ENCODE data around the gene TUBA1B. TPM values are rescaled to one million over a fixed set of nuclear protein-coding genes. Genes with fewer than 3 reads are reported as not detected.

Gene TUBA1B
- total RNA-seq, 5 donors from 2014 or later (not counting 1 experiment from before 2014, with no cell fraction given) = 167 to 232 (median 205) TPM

- Mint-ChIP-seq H3K27me3 (peaks cover 38 to 52% of the 10 kb centered on the region in 2 donors), H3K27ac (no peak within 1 kb of the TSS)
- no peak within 1 kb of the TSS for H3K27ac ChIP-seq (ENCODE audit: low read length)
Observed at GRCh38 chr12:49094160-49094974, 36.8 kb downstream of the TUBA1B start, which contains the start of gene DHH. Gene DHH, minus strand, starts transcription at chr12:49094801. Its CDS starts 289 bp downstream, at chr12:49094512.

DNA sequence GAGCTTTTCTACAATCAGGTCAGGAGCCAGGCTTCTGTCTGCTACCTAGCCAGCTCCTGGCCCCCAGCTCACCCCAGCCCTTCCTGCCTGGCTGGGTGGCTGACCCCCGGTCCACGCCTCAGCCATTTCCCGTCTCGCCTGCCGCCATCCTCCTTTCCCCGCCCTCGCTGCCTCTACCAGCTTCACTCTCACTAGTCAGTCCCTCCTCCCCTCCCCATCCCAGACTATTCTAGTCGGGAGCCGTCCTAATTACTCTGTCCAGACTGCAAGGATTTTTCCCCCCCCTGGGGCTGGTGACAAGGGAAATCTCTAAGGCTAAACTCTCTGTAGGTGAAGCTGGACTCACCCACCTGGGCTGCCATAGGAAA, 37.4 kb downstream of the TUBA1B start:
- DNase-seq (no peak), ATAC-seq (replicated peaks in 1 of 4) (no peak)
- peak overlapping the region in 1 of 3 donors; percentile 40 for H3K4me3 Mint-ChIP-seq
- peaks cover 38 to 57% of the 10 kb centered on the region in 2 donors for H3K27me3 Mint-ChIP-seq
- 0% methylated on average over 7 of the region's 9 CpGs for WGBS (ENCODE audit: insufficient coverage)
- H3K9me3 Mint-ChIP-seq = no peaks in the 10 kb centered on the region
- no peak overlapping the region for H3K27ac Mint-ChIP-seq
- CTCF ChIA-PET = interaction anchor here (0.9 to 6.5 kb wide), 6 partner anchors 10 to 141 kb away, joined by 3 to 37 read pairs (median 3); partner anchors contain the start of gene LMBR1L (in 1 of the 2)
- no peaks in the 10 kb centered on the region for H3K9me3 ChIP-seq
- no peak overlapping the region for H3K4me3 ChIP-seq (ENCODE audit: control insufficient read depth in 1 of 2, extremely low read depth in 1 of 2, low read length in 1 of 2)
- peaks cover 29 to 53% (median 41%) of the 10 kb centered on the region in 3 donors for H3K4me1 Mint-ChIP-seq
- H3K4me1 ChIP-seq (ENCODE audit: control insufficient read depth in 1 of 2, extremely low read depth in 1 of 2, insufficient read depth in 2 of 2, low read length in 2 of 2) = peaks cover 8 to 51% of the 10 kb centered on the region in 2 experiments
- POLR2A ChIA-PET = interaction anchor here in 1 of 2 donors (0.5 to 1.1 kb wide), 3 partner anchors 10 to 72 kb away, joined by 3 read pairs; no protein-coding TSS in a partner anchor
- peaks cover 5 to 17% of the 10 kb centered on the region in 2 donors for H3K36me3 ChIP-seq (ENCODE audit: control insufficient read depth in 2 of 2, extremely low read depth in 1 of 2, insufficient read depth in 1 of 2, low read length in 1 of 2)
- H3K36me3 Mint-ChIP-seq = peaks cover 19% of the 10 kb centered on the region
- H3K27ac ChIP-seq (ENCODE audit: low read length) = no peak overlapping the region
- H3K27me3 ChIP-seq (replicated peaks in 1 of 2; ENCODE audit: control insufficient read depth in 2 of 2, extremely low read depth in 1 of 2, insufficient read depth in 2 of 2, low read length in 1 of 2) = peaks cover 10 to 63% of the 10 kb centered on the region in 2 experiments

More at GRCh38 chr12:49094160-49094974, 36.8 kb downstream of the TUBA1B start, which contains the start of gene DHH:
- H3K9me3 Mint-ChIP-seq = no peaks in the 10 kb centered on the region
- H3K4me3 Mint-ChIP-seq = peak within 1 kb of the TSS in 1 of 3 donors; percentile 40
- ATAC-seq (replicated peaks in 1 of 4) (peak in 2 of 4 experiments; percentile 12 to 13), DNase-seq (peak in 1 of 35 experiments; percentile 13)
- peaks cover 7 to 22% of the 10 kb centered on the region in 2 donors for H3K36me3 ChIP-seq (ENCODE audit: control insufficient read depth in 2 of 2, extremely low read depth in 1 of 2, insufficient read depth in 1 of 2, low read length in 1 of 2)
- H3K9me3 ChIP-seq = no peaks in the 10 kb centered on the region
- POLR2A ChIA-PET = interaction anchor here (0.6 to 1.1 kb wide), 3 partner anchors 9 to 23 kb away, joined by 3 to 10 read pairs (median 3); no protein-coding TSS in a partner anchor
- CTCF ChIA-PET = interaction anchor here (0.7 to 6.5 kb wide), 9 partner anchors 9 to 141 kb away, joined by 3 to 37 read pairs (median 3); partner anchors contain the start of gene LMBR1L (in 1 of the 2)
- 5% methylated on average over 41 of the region's 49 CpGs for WGBS (ENCODE audit: insufficient coverage)
- H3K4me1 Mint-ChIP-seq = peaks cover 29 to 51% (median 41%) of the 10 kb centered on the region in 3 donors
- H3K27me3 ChIP-seq (replicated peaks in 1 of 2; ENCODE audit: control insufficient read depth in 2 of 2, extremely low read depth in 1 of 2, insufficient read depth in 2 of 2, low read length in 1 of 2) = peaks cover 6 to 57% of the 10 kb centered on the region in 2 experiments
- peaks cover 8 to 45% of the 10 kb centered on the region in 2 experiments for H3K4me1 ChIP-seq (ENCODE audit: control insufficient read depth in 1 of 2, extremely low read depth in 1 of 2, insufficient read depth in 2 of 2, low read length in 2 of 2)
- H3K4me3 ChIP-seq (ENCODE audit: control insufficient read depth in 1 of 2, extremely low read depth in 1 of 2, low read length in 1 of 2) = peak within 1 kb of the TSS in 1 of 2 donors; percentile 11
- peaks cover 19% of the 10 kb centered on the region for H3K36me3 Mint-ChIP-seq

DNA sequence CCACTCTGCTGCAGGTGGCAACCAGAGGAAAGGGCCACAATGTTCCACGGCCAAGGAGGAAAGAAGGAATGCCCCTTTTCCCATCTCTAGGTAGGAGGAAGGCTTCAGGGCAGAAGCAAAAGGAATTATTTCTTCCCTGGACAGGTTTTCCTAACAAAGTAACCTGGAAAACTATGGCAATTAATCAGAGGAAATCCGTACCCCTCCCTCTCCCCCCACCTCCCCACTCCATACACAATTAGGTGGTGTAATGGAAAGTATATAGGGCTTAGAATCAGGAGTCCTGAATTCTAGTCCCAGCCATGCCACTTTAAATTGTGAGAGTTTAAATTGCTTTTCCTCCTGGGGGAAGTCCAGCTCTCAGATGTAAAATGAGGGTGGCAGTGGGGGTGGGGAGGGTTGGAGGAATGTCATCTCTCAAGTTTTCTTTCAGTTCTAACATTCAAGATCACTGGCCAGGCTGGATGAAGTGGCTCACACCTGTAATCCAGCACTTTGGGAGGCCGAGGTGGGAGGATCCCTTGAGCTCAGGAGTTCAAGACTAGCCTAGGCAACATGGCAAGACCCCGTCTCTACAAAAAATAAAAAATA, 38.3 kb downstream of the TUBA1B start:
- peaks cover 12 to 71% of the 10 kb centered on the region in 2 experiments for H3K27me3 ChIP-seq (replicated peaks in 1 of 2; ENCODE audit: control insufficient read depth in 2 of 2, extremely low read depth in 1 of 2, insufficient read depth in 2 of 2, low read length in 1 of 2)
- peaks cover 8 to 59% of the 10 kb centered on the region in 2 experiments for H3K4me1 ChIP-seq (ENCODE audit: control insufficient read depth in 1 of 2, extremely low read depth in 1 of 2, insufficient read depth in 2 of 2, low read length in 2 of 2)
- peaks cover 5 to 13% of the 10 kb centered on the region in 2 donors for H3K36me3 ChIP-seq (ENCODE audit: control insufficient read depth in 2 of 2, extremely low read depth in 1 of 2, insufficient read depth in 1 of 2, low read length in 1 of 2)
- no peak overlapping the region for H3K27ac Mint-ChIP-seq
- H3K4me1 Mint-ChIP-seq = peaks cover 36 to 62% (median 50%) of the 10 kb centered on the region in 3 donors
- peaks cover 38 to 64% of the 10 kb centered on the region in 2 donors for H3K27me3 Mint-ChIP-seq
- H3K9me3 Mint-ChIP-seq = no peaks in the 10 kb centered on the region
- DNase-seq (no peak), ATAC-seq (replicated peaks in 1 of 4) (no peak)
- ChIA-PET CTCF (interaction anchor here (0.6 to 6.5 kb wide), 5 partner anchors 7 to 673 kb away, joined by 3 to 37 read pairs (median 4); partner anchors contain the start of gene LMBR1L (in 1 of the 2)), POLR2A (interaction anchor here in 1 of 2 donors (1.5 kb wide), 1 partner anchor 13 kb away, joined by 3 read pairs; no protein-coding TSS in a partner anchor)
- no peaks in the 10 kb centered on the region for H3K9me3 ChIP-seq
- H3K4me3 Mint-ChIP-seq = no peak overlapping the region
- peaks cover 15% of the 10 kb centered on the region for H3K36me3 Mint-ChIP-seq
- no peak overlapping the region for H3K4me3 ChIP-seq (ENCODE audit: control insufficient read depth in 1 of 2, extremely low read depth in 1 of 2, low read length in 1 of 2)
- 40% methylated on average over 1 of the region's 4 CpGs for WGBS (ENCODE audit: insufficient coverage)
- no peak overlapping the region for H3K27ac ChIP-seq (ENCODE audit: low read length)

GRCh38 chr12:49092086-49092815, 38.9 kb downstream of the TUBA1B start:
- H3K36me3 ChIP-seq (ENCODE audit: control insufficient read depth in 2 of 2, extremely low read depth in 1 of 2, insufficient read depth in 1 of 2, low read length in 1 of 2) = peaks cover 5 to 8% of the 10 kb centered on the region in 2 donors
- CTCF ChIA-PET = interaction anchor here (0.6 to 6.5 kb wide), 6 partner anchors 8 to 133 kb away, joined by 3 to 37 read pairs (median 4); partner anchors contain the start of genes LMBR1L (in 1 of the 2) and TUBA1B (in 1 of the 2)
- Mint-ChIP-seq H3K27ac (no peak overlapping the region), H3K36me3 (peaks cover 15% of the 10 kb centered on the region), H3K27me3 (peaks cover 38 to 64% of the 10 kb centered on the region in 2 donors), H3K9me3 (no peaks in the 10 kb centered on the region), H3K4me1 (peaks cover 41 to 67% (median 53%) of the 10 kb centered on the region in 3 donors), H3K4me3 (peak overlapping the region in 1 of 3 donors; percentile 80)
- H3K27ac ChIP-seq (ENCODE audit: low read length) = no peak overlapping the region
- POLR2A ChIA-PET = interaction anchor here in 1 of 2 donors (1.5 kb wide), 1 partner anchor 14 kb away, joined by 3 read pairs; no protein-coding TSS in a partner anchor
- DNase-seq = peak in 27 of 35 experiments; percentile 15 to 72 (median 43)
- peaks cover 12 to 71% of the 10 kb centered on the region in 2 experiments for H3K27me3 ChIP-seq (replicated peaks in 1 of 2; ENCODE audit: control insufficient read depth in 2 of 2, extremely low read depth in 1 of 2, insufficient read depth in 2 of 2, low read length in 1 of 2)
- 8% methylated on average over 15 of the region's 32 CpGs for WGBS (ENCODE audit: insufficient coverage)
- ATAC-seq (replicated peaks in 1 of 4) = peak in 3 of 4 experiments; percentile 25 to 56 (median 35)
- peaks cover 8 to 62% of the 10 kb centered on the region in 2 experiments for H3K4me1 ChIP-seq (ENCODE audit: control insufficient read depth in 1 of 2, extremely low read depth in 1 of 2, insufficient read depth in 2 of 2, low read length in 2 of 2)
- H3K4me3 ChIP-seq (ENCODE audit: control insufficient read depth in 1 of 2, extremely low read depth in 1 of 2, low read length in 1 of 2) = peak overlapping the region in 1 of 2 donors; percentile 25
- no peaks in the 10 kb centered on the region for H3K9me3 ChIP-seq

- Histone ChIP-seq H3K4me1 (ENCODE audit: control insufficient read depth in 1 of 2, extremely low read depth in 1 of 2, insufficient read depth in 2 of 2, low read length in 2 of 2) (peaks cover 8 to 62% of the 10 kb centered on the region in 2 experiments), H3K36me3 (ENCODE audit: control insufficient read depth in 2 of 2, extremely low read depth in 1 of 2, insufficient read depth in 1 of 2, low read length in 1 of 2) (peaks cover 1 to 3% of the 10 kb centered on the region in 2 donors), H3K27ac (ENCODE audit: low read length) (no peak overlapping the region), H3K4me3 (ENCODE audit: control insufficient read depth in 1 of 2, extremely low read depth in 1 of 2, low read length in 1 of 2) (peak overlapping the region in 1 of 2 donors; percentile 25), H3K9me3 (no peaks in the 10 kb centered on the region), H3K27me3 (replicated peaks in 1 of 2; ENCODE audit: control insufficient read depth in 2 of 2, extremely low read depth in 1 of 2, insufficient read depth in 2 of 2, low read length in 1 of 2) (peaks cover 12 to 71% of the 10 kb centered on the region in 2 experiments)
- peaks cover 38 to 64% of the 10 kb centered on the region in 2 donors for H3K27me3 Mint-ChIP-seq
- ATAC-seq (replicated peaks in 1 of 4) (no peak), DNase-seq (no peak)
- POLR2A ChIA-PET = interaction anchor here in 1 of 2 donors (1.5 kb wide), 1 partner anchor 14 kb away, joined by 3 read pairs; no protein-coding TSS in a partner anchor
- H3K36me3 Mint-ChIP-seq = peaks cover 14% of the 10 kb centered on the region
- H3K4me1 Mint-ChIP-seq = peaks cover 41 to 71% (median 53%) of the 10 kb centered on the region in 3 donors
- WGBS (ENCODE audit: insufficient coverage) = 8% methylated on average over 11 of the region's 14 CpGs
- no peak overlapping the region for H3K27ac Mint-ChIP-seq
- H3K9me3 Mint-ChIP-seq = no peaks in the 10 kb centered on the region
- CTCF ChIA-PET = interaction anchor here (0.6 to 6.5 kb wide), 5 partner anchors 8 to 133 kb away, joined by 3 to 37 read pairs (median 4); partner anchors contain the start of gene TUBA1B (in 1 of the 2)
- H3K4me3 Mint-ChIP-seq = peak overlapping the region in 1 of 3 donors; percentile 80
Observed at GRCh38 chr12:49091836-49092085, 39.4 kb downstream of the TUBA1B start.

Measured in T-cell (primary cell).